SK-N-SH treated with all-trans-retinoic acid at 6 μM for 48 hours (cell line): Measurements from ENCODE around the gene BRF1.

ENCODE experiments used
- ATAC-seq: fragments of 200-7000 bp; cut with Tn5 transposase; 3 replicates; pipeline ENCODE4 v1.9.1; 2020; ENCODE audit warnings: mild to moderate bottlenecking, moderate library complexity
- ARNTL ChIP-seq: fragments of 450-650 bp; formaldehyde crosslinking; IDR thresholded peaks from 2 replicates; pipeline ENCODE4 v1.5.0; 2020; ENCODE audit warnings: low read depth, mild to moderate bottlenecking, moderate library complexity, borderline replicate concordance
- BACH2 ChIP-seq: fragments of 250-450 bp; sonication (Bioruptor Pico); IDR thresholded peaks from 2 replicates; pipeline ENCODE4 v1.9.0; 2021; ENCODE audit warnings: mild to moderate bottlenecking, borderline replicate concordance
- CSDC2 ChIP-seq: fragments of 250-450 bp; sonication (Bioruptor Pico); IDR thresholded peaks from 2 replicates; pipeline ENCODE4 v1.5.0; 2020; ENCODE audit warnings: mild to moderate bottlenecking, moderate library complexity
- ESRRG ChIP-seq: fragments of 250-450 bp; sonication (Bioruptor Pico); IDR thresholded peaks from 2 replicates; pipeline ENCODE4 v1.6.1; 2021; ENCODE audit warnings: mild to moderate bottlenecking
- ISL1 ChIP-seq: fragments of 250-450 bp; sonication (Bioruptor Pico); IDR thresholded peaks from 2 replicates; pipeline ENCODE4 v2.1.2; 2022; ENCODE audit warnings: mild to moderate bottlenecking, moderate library complexity
- OSR1 ChIP-seq: fragments of 250-450 bp; sonication (Bioruptor Pico); IDR thresholded peaks from 2 replicates; pipeline ENCODE4 v1.8.0; 2022; ENCODE audit warnings: moderate library complexity, mild to moderate bottlenecking, inconsistent platforms
- PPARA ChIP-seq: fragments of 250-450 bp; sonication (Bioruptor Pico); IDR thresholded peaks from 2 replicates; pipeline ENCODE4 v1.5.0; 2020; ENCODE audit warnings: mild to moderate bottlenecking, borderline replicate concordance
- SNAI2 ChIP-seq: fragments of 250-450 bp; sonication (Bioruptor Pico); IDR thresholded peaks from 2 replicates; pipeline ENCODE4 v1.5.0; 2020; ENCODE audit warnings: mild to moderate bottlenecking, moderate library complexity
- TCF4 ChIP-seq: fragments of 250-450 bp; sonication (Bioruptor Pico); IDR thresholded peaks from 2 replicates; pipeline ENCODE4 v1.8.0; 2021; ENCODE audit warnings: mild to moderate bottlenecking, moderate library complexity, borderline replicate concordance
- TOX ChIP-seq: fragments of 250-450 bp; sonication (Bioruptor Pico); IDR thresholded peaks from 2 replicates; pipeline ENCODE4 v1.8.0; 2021; ENCODE audit warnings: mild to moderate bottlenecking, moderate library complexity, borderline replicate concordance
- ZC3H10 ChIP-seq: fragments of 250-450 bp; sonication (Bioruptor Pico); IDR thresholded peaks from 2 replicates; pipeline ENCODE4 v1.5.1; 2021; ENCODE audit warnings: mild to moderate bottlenecking, moderate library complexity
- ZFP3 ChIP-seq: fragments of 250-450 bp; sonication (Bioruptor Pico); IDR thresholded peaks from 2 replicates; pipeline ENCODE4 v1.5.0; 2020; ENCODE audit warnings: mild to moderate bottlenecking, moderate library complexity
- ZFP30 ChIP-seq: fragments of 450-650 bp; formaldehyde crosslinking; IDR thresholded peaks from 2 replicates; pipeline ENCODE4 v1.5.0; 2022; ENCODE audit warnings: mild to moderate bottlenecking, moderate library complexity
- ZNF565 ChIP-seq: fragments of 450-650 bp; formaldehyde crosslinking; conservative IDR thresholded peaks from 2 replicates; pipeline ENCODE4 v1.5.0; 2020; ENCODE audit warnings: low read depth, mild to moderate bottlenecking, moderate library complexity
- ZNF70 ChIP-seq: fragments of 450-650 bp; formaldehyde crosslinking; IDR thresholded peaks from 2 replicates; pipeline ENCODE4 v1.5.0; 2020; ENCODE audit warnings: mild to moderate bottlenecking, moderate library complexity
- ZNF8 ChIP-seq: fragments of 450-650 bp; formaldehyde crosslinking; IDR thresholded peaks from 2 replicates; pipeline ENCODE4 v1.5.0; 2020; ENCODE audit warnings: mild to moderate bottlenecking, moderate library complexity
- TF ChIP-seq, protein P1 (sequence below): fragments of 250-450 bp; sonication (Bioruptor Pico); IDR thresholded peaks from 2 replicates; pipeline ENCODE4 v1.5.1; 2021; ENCODE audit warnings: mild to moderate bottlenecking, moderate library complexity
- TF ChIP-seq, protein P2 (sequence below): fragments of 250-450 bp; sonication (Bioruptor Pico); IDR thresholded peaks from 2 replicates; pipeline ENCODE4 v1.5.0; 2020; ENCODE audit warnings: mild to moderate bottlenecking, moderate library complexity
- TF ChIP-seq, protein P3 (sequence below): fragments of 250-450 bp; sonication (Bioruptor Pico); IDR thresholded peaks from 2 replicates; pipeline ENCODE4 v1.8.0; 2020; ENCODE audit warnings: mild to moderate bottlenecking, moderate library complexity, borderline replicate concordance
- TF ChIP-seq, protein P4 (sequence below): fragments of 250-450 bp; sonication (Bioruptor Pico); IDR thresholded peaks from 2 replicates; pipeline ENCODE4 v1.5.1; 2020; ENCODE audit warnings: low read depth, mild to moderate bottlenecking, moderate library complexity

Gene BRF1

DNA sequence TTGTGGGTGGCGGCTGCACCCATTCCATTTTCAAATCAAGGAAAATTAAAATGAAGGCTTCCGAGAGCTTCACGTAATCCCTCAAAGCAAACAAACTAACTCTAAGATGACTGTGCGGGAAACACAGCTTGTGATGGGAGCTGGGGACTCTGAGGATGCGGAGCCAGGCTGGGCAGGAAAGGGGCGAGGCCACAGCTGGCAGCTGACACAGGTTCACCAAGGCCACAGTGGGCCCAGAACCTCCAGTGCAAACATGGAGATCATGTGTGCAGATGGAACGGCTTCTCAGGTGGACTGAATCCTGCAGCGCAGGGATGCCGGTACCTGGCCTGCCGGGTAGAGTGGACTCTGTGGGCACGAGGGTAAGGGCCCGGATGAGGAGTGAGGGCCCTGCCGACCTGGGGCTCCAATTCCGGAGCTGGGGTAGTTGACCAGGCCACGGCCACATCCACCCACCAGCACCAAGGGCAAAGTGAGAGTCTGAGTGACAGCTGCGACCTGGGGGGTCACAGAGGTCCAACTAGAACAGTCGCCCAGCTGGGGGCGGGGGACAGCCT, 71.6 kb downstream of the BRF1 start:
- TF ChIP-seq ESRRG (CRISPR knock-in tag) (no peak), CSDC2 (CRISPR knock-in tag) (no peak), TOX (no peak), BACH2 (no peak), ZNF565 (no peak), ZC3H10 (CRISPR knock-in tag) (no peak), ARNTL (CRISPR knock-in tag) (no peak)
- TF ChIP-seq, protein P1, sequence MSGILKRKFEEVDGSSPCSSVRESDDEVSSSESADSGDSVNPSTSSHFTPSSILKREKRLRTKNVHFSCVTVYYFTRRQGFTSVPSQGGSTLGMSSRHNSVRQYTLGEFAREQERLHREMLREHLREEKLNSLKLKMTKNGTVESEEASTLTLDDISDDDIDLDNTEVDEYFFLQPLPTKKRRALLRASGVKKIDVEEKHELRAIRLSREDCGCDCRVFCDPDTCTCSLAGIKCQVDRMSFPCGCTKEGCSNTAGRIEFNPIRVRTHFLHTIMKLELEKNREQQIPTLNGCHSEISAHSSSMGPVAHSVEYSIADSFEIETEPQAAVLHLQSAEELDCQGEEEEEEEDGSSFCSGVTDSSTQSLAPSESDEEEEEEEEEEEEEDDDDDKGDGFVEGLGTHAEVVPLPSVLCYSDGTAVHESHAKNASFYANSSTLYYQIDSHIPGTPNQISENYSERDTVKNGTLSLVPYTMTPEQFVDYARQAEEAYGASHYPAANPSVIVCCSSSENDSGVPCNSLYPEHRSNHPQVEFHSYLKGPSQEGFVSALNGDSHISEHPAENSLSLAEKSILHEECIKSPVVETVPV (CRISPR knock-in tag), result no peak
- TF ChIP-seq, protein P2, sequence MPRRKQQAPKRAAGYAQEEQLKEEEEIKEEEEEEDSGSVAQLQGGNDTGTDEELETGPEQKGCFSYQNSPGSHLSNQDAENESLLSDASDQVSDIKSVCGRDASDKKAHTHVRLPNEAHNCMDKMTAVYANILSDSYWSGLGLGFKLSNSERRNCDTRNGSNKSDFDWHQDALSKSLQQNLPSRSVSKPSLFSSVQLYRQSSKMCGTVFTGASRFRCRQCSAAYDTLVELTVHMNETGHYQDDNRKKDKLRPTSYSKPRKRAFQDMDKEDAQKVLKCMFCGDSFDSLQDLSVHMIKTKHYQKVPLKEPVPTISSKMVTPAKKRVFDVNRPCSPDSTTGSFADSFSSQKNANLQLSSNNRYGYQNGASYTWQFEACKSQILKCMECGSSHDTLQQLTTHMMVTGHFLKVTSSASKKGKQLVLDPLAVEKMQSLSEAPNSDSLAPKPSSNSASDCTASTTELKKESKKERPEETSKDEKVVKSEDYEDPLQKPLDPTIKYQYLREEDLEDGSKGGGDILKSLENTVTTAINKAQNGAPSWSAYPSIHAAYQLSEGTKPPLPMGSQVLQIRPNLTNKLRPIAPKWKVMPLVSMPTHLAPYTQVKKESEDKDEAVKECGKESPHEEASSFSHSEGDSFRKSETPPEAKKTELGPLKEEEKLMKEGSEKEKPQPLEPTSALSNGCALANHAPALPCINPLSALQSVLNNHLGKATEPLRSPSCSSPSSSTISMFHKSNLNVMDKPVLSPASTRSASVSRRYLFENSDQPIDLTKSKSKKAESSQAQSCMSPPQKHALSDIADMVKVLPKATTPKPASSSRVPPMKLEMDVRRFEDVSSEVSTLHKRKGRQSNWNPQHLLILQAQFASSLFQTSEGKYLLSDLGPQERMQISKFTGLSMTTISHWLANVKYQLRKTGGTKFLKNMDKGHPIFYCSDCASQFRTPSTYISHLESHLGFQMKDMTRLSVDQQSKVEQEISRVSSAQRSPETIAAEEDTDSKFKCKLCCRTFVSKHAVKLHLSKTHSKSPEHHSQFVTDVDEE, result no peak
- TF ChIP-seq, protein P3, sequence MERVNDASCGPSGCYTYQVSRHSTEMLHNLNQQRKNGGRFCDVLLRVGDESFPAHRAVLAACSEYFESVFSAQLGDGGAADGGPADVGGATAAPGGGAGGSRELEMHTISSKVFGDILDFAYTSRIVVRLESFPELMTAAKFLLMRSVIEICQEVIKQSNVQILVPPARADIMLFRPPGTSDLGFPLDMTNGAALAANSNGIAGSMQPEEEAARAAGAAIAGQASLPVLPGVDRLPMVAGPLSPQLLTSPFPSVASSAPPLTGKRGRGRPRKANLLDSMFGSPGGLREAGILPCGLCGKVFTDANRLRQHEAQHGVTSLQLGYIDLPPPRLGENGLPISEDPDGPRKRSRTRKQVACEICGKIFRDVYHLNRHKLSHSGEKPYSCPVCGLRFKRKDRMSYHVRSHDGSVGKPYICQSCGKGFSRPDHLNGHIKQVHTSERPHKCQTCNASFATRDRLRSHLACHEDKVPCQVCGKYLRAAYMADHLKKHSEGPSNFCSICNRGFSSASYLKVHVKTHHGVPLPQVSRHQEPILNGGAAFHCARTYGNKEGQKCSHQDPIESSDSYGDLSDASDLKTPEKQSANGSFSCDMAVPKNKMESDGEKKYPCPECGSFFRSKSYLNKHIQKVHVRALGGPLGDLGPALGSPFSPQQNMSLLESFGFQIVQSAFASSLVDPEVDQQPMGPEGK, result no peak
- TF ChIP-seq, all 23 proteins: peak for 0
- no peak for ATAC-seq

DNA sequence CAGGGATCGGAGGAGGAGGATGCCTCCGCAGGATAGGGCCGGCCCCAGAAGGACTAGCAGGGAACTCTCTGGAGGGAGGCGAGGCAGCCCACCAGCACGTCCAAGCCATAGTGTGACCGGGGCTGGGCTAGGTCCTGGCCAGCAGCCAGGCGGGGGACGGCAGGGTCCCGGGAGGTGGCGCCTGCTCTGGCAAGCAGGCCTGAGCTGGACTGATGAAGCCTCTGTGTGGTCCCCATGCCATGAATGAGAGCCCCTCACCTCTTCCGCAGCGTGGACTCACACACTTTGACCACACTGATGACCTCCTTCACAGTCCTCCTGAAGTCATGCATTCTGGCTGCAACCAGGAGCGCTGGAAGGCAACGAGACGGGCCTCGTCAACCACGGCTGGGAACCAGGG, 72.2 kb downstream of the BRF1 start:
- TF ChIP-seq ZNF565 (no peak), OSR1 (CRISPR knock-in tag) (no peak), SNAI2 (CRISPR knock-in tag) (no peak), ARNTL (CRISPR knock-in tag) (no peak)
- TF ChIP-seq, protein P1 (CRISPR knock-in tag), result no peak
- no peak for ATAC-seq

DNA sequence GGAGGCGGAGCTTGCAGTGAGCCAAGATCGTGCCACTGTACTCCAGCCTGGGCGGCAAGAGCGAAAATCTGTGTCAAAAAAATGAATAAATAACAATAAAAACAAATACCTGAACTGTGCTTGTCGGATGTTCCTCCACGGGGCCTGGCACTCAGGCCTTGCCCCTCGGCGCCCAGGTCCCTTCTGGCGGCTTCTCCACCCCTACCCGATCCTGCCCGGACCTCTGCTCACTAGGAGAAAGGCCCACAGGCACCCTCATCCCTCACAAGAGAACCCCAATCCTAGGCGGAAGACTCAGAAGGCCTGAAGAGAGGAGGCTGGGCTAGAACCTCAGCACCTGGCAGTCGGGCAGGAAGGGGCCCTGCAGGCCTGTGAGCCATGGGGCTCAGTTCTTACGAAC, 73.5 kb downstream of the BRF1 start:
- TF ChIP-seq ARNTL (CRISPR knock-in tag), result no peak
- TF ChIP-seq SNAI2 (CRISPR knock-in tag), result no peak
- no peak for TF ChIP-seq ZNF8 (CRISPR knock-in tag)
- no peak for TF ChIP-seq ESRRG (CRISPR knock-in tag)
- TF ChIP-seq ZFP3 (CRISPR knock-in tag), result no peak
- no peak for TF ChIP-seq OSR1 (CRISPR knock-in tag)
- no peak for TF ChIP-seq TOX
- ATAC-seq, result no peak

DNA sequence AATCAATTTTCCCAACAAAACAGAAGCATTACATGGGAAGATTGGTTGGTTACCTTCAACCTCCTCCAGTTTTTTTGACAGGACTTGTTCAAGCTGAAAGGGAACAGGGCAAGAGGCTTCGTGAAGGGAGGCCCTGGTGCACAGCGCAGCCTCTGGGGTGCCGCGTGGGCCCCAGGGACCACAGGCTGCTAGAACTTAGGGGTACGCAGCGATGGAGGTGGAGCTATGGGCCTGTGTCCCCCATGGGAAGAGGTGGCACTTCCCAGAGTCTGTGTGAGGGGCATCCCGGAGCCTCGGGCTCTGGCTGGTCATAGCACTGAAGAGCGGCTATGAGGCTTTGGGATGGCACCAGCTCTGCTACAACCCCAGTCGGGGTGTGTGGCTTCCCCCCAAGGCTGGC, 74.6 kb downstream of the BRF1 start:
- no peak for ATAC-seq
- TF ChIP-seq TOX (no peak), CSDC2 (CRISPR knock-in tag) (no peak), ZC3H10 (CRISPR knock-in tag) (no peak), ARNTL (CRISPR knock-in tag) (no peak), ZFP30 (no peak), ISL1 (CRISPR knock-in tag) (no peak), TCF4 (no peak), OSR1 (CRISPR knock-in tag) (no peak), ZNF70 (CRISPR knock-in tag) (no peak), PPARA (CRISPR knock-in tag) (no peak)
- TF ChIP-seq, protein P4, sequence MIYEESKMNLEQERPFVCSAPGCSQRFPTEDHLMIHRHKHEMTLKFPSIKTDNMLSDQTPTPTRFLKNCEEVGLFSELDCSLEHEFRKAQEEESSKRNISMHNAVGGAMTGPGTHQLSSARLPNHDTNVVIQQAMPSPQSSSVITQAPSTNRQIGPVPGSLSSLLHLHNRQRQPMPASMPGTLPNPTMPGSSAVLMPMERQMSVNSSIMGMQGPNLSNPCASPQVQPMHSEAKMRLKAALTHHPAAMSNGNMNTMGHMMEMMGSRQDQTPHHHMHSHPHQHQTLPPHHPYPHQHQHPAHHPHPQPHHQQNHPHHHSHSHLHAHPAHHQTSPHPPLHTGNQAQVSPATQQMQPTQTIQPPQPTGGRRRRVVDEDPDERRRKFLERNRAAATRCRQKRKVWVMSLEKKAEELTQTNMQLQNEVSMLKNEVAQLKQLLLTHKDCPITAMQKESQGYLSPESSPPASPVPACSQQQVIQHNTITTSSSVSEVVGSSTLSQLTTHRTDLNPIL (CRISPR knock-in tag), result no peak
- TF ChIP-seq, protein P3, result no peak
